H1 (cell line): ENCODE data around the gene CRY1. TPM values are rescaled to one million over a fixed set of nuclear protein-coding genes. Genes with fewer than 3 reads are reported as not detected.

Experiments
- CTCF ChIA-PET: fragments of 300-600 bp; sonication (Branson Sonifier 250); formaldehyde crosslinking; loops from one replicate; lab custom pipeline; 2021; ENCODE audit not compliant: partially characterized antibody; lab: Charles Lee
- POLR2A ChIA-PET: fragments of 300-600 bp; sonication (Branson Sonifier 250); formaldehyde crosslinking; loops from one replicate; lab custom pipeline; 2021; ENCODE audit warnings: inconsistent platforms; ENCODE audit not compliant: partially characterized antibody; lab: Charles Lee
- DNase-seq, 2 experiments: peaks; one replicate each; pipeline versions ENCODE4 v3.0.0 to v3.0.0-alpha.2; 2010 to 2022; ENCODE audit warnings: low spot score in 2 of 2, low read depth in 1 of 2, mixed read lengths in 1 of 2
- FAIRE-seq: peaks from 2 replicates; lab custom pipeline; 2011; peaks lifted over from hg19 to GRCh38; lab: Jason Lieb, UNC
- H2AFZ ChIP-seq: 2 replicates; pipeline ENCODE4 v1.8.1; 2012; ENCODE audit warnings: low read length, inconsistent platforms
- H2AK5ac ChIP-seq: 2 replicates; pipeline ENCODE4 v1.6.1; 2013; ENCODE audit warnings: low read depth, low read length
- H2BK120ac ChIP-seq: replicated peaks from 2 replicates; pipeline ENCODE3; 2013; ENCODE audit warnings: low read depth, low read length, inconsistent platforms
- H2BK12ac ChIP-seq: 2 replicates; pipeline ENCODE4 v1.6.1; 2013; ENCODE audit warnings: low read depth, low read length
- H2BK15ac ChIP-seq: 2 replicates; pipeline ENCODE4 v1.6.1; 2013; ENCODE audit warnings: low read length
- H2BK20ac ChIP-seq: 2 replicates; pipeline ENCODE4 v1.6.1; 2013; ENCODE audit warnings: low read length
- H2BK5ac ChIP-seq: 2 replicates; pipeline ENCODE4 v1.6.1; 2013; ENCODE audit warnings: low read depth, low read length
- H3K14ac ChIP-seq: 2 replicates; pipeline ENCODE4 v1.6.1; 2013; ENCODE audit warnings: inconsistent platforms; ENCODE audit not compliant: insufficient read length
- H3K18ac ChIP-seq: 2 replicates; pipeline ENCODE4 v1.6.1; 2013; ENCODE audit warnings: low read length; ENCODE audit errors: extremely low read depth
- H3K23ac ChIP-seq: 2 replicates; pipeline ENCODE4 v1.6.1; 2013; ENCODE audit warnings: inconsistent platforms; ENCODE audit not compliant: insufficient read length
- H3K23me2 ChIP-seq: 2 replicates; pipeline ENCODE4 v1.6.1; 2013; ENCODE audit warnings: low read depth, low read length
- H3K27ac ChIP-seq: 2 replicates; pipeline ENCODE4 v1.6.1; 2011; ENCODE audit warnings: low read depth, low read length, inconsistent platforms
- H3K27me3 ChIP-seq, 4 experiments: replicated peaks in 1 of 4; 1 replicate in 1 of 4; 2 replicates in 3 of 4; pipeline versions ENCODE4 v1.6.1 to v1.8.1; 2011 to 2013; ENCODE audit warnings: low read length in 3 of 4, mild to moderate bottlenecking in 3 of 4, inconsistent platforms in 2 of 4, mixed read lengths in 2 of 4, moderate library complexity in 1 of 4; ENCODE audit not compliant: control insufficient read depth in 3 of 4, insufficient read depth in 3 of 4; ENCODE audit errors: extremely low read depth in 1 of 4
- H3K36me3 ChIP-seq, 4 experiments: 2 replicates each; pipeline versions ENCODE4 v1.6.1 to v1.8.1; 2011 to 2013; ENCODE audit warnings: mild to moderate bottlenecking in 4 of 4, low read length in 3 of 4, moderate library complexity in 2 of 4, control low read depth in 1 of 4, inconsistent platforms in 1 of 4; ENCODE audit not compliant: insufficient read depth in 4 of 4, control insufficient read depth in 2 of 4
- H3K4ac ChIP-seq: replicated peaks from 2 replicates; pipeline ENCODE3; 2013; ENCODE audit warnings: low read length, low read depth, mixed read lengths, inconsistent platforms; ENCODE audit not compliant: insufficient read length
- H3K4me1 ChIP-seq, 4 experiments: replicated peaks in 1 of 4; 1 replicate in 1 of 4; 2 replicates in 3 of 4; pipeline versions ENCODE4 v1.6.1 to v1.8.1; 2011 to 2013; ENCODE audit warnings: low read length in 3 of 4, inconsistent platforms in 2 of 4, mixed read lengths in 1 of 4; ENCODE audit not compliant: insufficient read depth in 4 of 4, control insufficient read depth in 3 of 4
- H3K4me2 ChIP-seq, 2 experiments: 2 replicates each; pipeline versions ENCODE4 v1.6.1 to v1.8.1; 2011 to 2013; ENCODE audit warnings: low read depth in 2 of 2, low read length in 2 of 2, control low read depth in 1 of 2, inconsistent platforms in 1 of 2, mild to moderate bottlenecking in 1 of 2; ENCODE audit not compliant: insufficient read depth in 1 of 2
- H3K4me3 ChIP-seq, 4 experiments: fragments of 200-600, 300-600 bp in 1 of 4; sonication (generic), shearing (Covaris generic), sonication (Bioruptor Twin) in 1 of 4; 2 replicates each; pipeline versions ENCODE4 v1.5.1 to v1.8.1; 2011 to 2016; ENCODE audit warnings: low read length in 4 of 4, low read depth in 3 of 4, control low read depth in 2 of 4, inconsistent platforms in 2 of 4, mild to moderate bottlenecking in 2 of 4, mixed read lengths in 1 of 4, moderate library complexity in 1 of 4; ENCODE audit not compliant: insufficient read depth in 2 of 4; ENCODE audit errors: extremely low read depth in 1 of 4
- H3K56ac ChIP-seq: replicated peaks from 2 replicates; pipeline ENCODE3; 2013; ENCODE audit warnings: low read depth, mild to moderate bottlenecking, mixed read lengths, low read length, inconsistent platforms; ENCODE audit not compliant: insufficient read length
- H3K79me1 ChIP-seq: 2 replicates; pipeline ENCODE4 v1.6.1; 2013; ENCODE audit warnings: low read depth, low read length, control low read depth
- H3K79me2 ChIP-seq, 2 experiments: 2 replicates each; pipeline versions ENCODE4 v1.6.1 to v1.8.1; 2012 to 2013; ENCODE audit warnings: low read length in 2 of 2, mild to moderate bottlenecking in 2 of 2, inconsistent platforms in 1 of 2; ENCODE audit not compliant: insufficient read depth in 2 of 2, control insufficient read depth in 1 of 2
- H3K9ac ChIP-seq, 4 experiments: replicated peaks in 1 of 4; 1 replicate in 1 of 4; 2 replicates in 3 of 4; pipeline versions ENCODE4 v1.6.1 to v1.8.1; 2011 to 2013; ENCODE audit warnings: low read depth in 3 of 4, low read length in 3 of 4, control low read depth in 2 of 4, mild to moderate bottlenecking in 2 of 4, moderate library complexity in 2 of 4, inconsistent platforms in 1 of 4; ENCODE audit errors: extremely low read depth in 1 of 4
- H3K9me3 ChIP-seq, 2 experiments: 2 replicates each; pipeline versions ENCODE4 v1.6.1 to v1.8.1; 2012 to 2013; ENCODE audit warnings: mild to moderate bottlenecking in 2 of 2, moderate library complexity in 2 of 2, control low read depth in 1 of 2, inconsistent platforms in 1 of 2, low read depth in 1 of 2, low read length in 1 of 2, mixed read lengths in 1 of 2; ENCODE audit not compliant: insufficient read depth in 2 of 2
- H4K20me1 ChIP-seq, 2 experiments: replicated peaks in 1 of 2; 2 replicates each; pipeline versions ENCODE3 to v1.8.1; 2011 to 2013; ENCODE audit warnings: inconsistent platforms in 2 of 2, low read length in 2 of 2, mild to moderate bottlenecking in 1 of 2; ENCODE audit not compliant: insufficient read depth in 2 of 2, control insufficient read depth in 1 of 2
- H4K5ac ChIP-seq: 2 replicates; pipeline ENCODE4 v1.6.1; 2013; ENCODE audit warnings: low read length, low read depth, mixed read lengths, inconsistent platforms; ENCODE audit not compliant: insufficient read length
- H4K8ac ChIP-seq: 2 replicates; pipeline ENCODE4 v1.8.0; 2013; ENCODE audit warnings: mild to moderate bottlenecking, moderate library complexity, low read length, inconsistent platforms; ENCODE audit not compliant: insufficient read depth; ENCODE audit errors: extremely low read depth
- H4K91ac ChIP-seq: replicated peaks from 2 replicates; pipeline ENCODE3; 2013; ENCODE audit warnings: low read length, mixed read lengths, inconsistent platforms; ENCODE audit not compliant: insufficient read length
- ATF3 ChIP-seq: IDR thresholded peaks from 2 replicates; pipeline ENCODE4 v1.6.1; 2011; ENCODE audit warnings: low read depth, mild to moderate bottlenecking, low read length; ENCODE audit not compliant: insufficient read depth
- CHD2 ChIP-seq: IDR thresholded peaks from 2 replicates; pipeline ENCODE4 v1.6.1; 2012; ENCODE audit warnings: low read length, improper control_type of control experiment
- EGR1 ChIP-seq: IDR thresholded peaks from 2 replicates; pipeline ENCODE4 v1.6.1; 2011; ENCODE audit warnings: low read depth, low read length, borderline replicate concordance
- GABPA ChIP-seq: IDR thresholded peaks from 2 replicates; pipeline ENCODE4 v1.6.1; 2011; ENCODE audit warnings: mild to moderate bottlenecking, low read length, moderate library complexity, borderline replicate concordance; ENCODE audit not compliant: insufficient read depth
- MAFK ChIP-seq: IDR thresholded peaks from 2 replicates; pipeline ENCODE4 v1.6.1; 2012; ENCODE audit warnings: low read depth, mild to moderate bottlenecking, improper control_type of control experiment, low read length
- SIN3A ChIP-seq, 2 experiments: IDR thresholded peaks in 1 of 2; conservative IDR thresholded peaks in 1 of 2; 2 replicates each; pipeline ENCODE4 v1.6.1; 2011 to 2012; ENCODE audit warnings: low read length in 2 of 2, improper control_type of control experiment in 1 of 2, low read depth in 1 of 2, mild to moderate bottlenecking in 1 of 2
- SIX5 ChIP-seq: IDR thresholded peaks from 2 replicates; pipeline ENCODE4 v1.6.1; 2011; ENCODE audit warnings: mild to moderate bottlenecking, low read depth, low read length
- WGBS, 2 experiments: shearing (Covaris generic) in 1 of 2; methylation state at CpG; one replicate each; pipeline versions ENCODE4 v1.1.6 to v1.1.7; 2013 to 2015; ENCODE audit warnings: low lambda C conversion rate in 2 of 2, mixed read lengths in 2 of 2, inconsistent platforms in 1 of 2, low coverage in 1 of 2, missing lambda C conversion rate in 1 of 2; ENCODE audit not compliant: insufficient replicate concordance in 2 of 2, insufficient coverage in 1 of 2, insufficient read length in 1 of 2; ENCODE audit errors: extremely low coverage in 1 of 2, missing lambda C conversion rate in 1 of 2; 5-methylcytosine and 5-hydroxymethylcytosine counted together
- polyA plus RNA-seq, 7 experiments: library from polyadenylated mRNA; depleted of rRNA in 3 of 7; stranded (reverse) in 5 of 7; unstranded in 2 of 7; fragments of >200 nt in 5 of 7; fragments of 200-250 nt in 2 of 7; gene quantifications; 1 replicate in 5 of 7; 2 replicates in 1 of 7; 4 replicates in 1 of 7; pipeline versions ENCODE4 v1.2.1 to v1.2.3, GENCODE V29; 2011 to 2013; ENCODE audit warnings: missing spikeins in 2 of 7, mixed read lengths in 2 of 7
- total RNA-seq: library from RNA; stranded (reverse); fragmentation: NEBNext Ultra II Directional; extraction: Animal tissue kit (Norgen Biotek cat#: 25700); gene quantifications from 2 replicates; pipeline ENCODE4 v1.2.1, GENCODE V29; 2021

Gene CRY1
- total and polyA plus RNA-seq, 2 of the 8 experiments (the other 6 are each of a cell fraction or from before 2014, with no cell fraction given): 13.6 to 25.1 TPM

- H3K18ac ChIP-seq: no peak overlapping the region
- no peaks in the 10 kb centered on the region for H3K36me3 ChIP-seq
- H3K4me2 ChIP-seq: no peak overlapping the region
- FAIRE-seq (no peak), DNase-seq (no peak)
- no peak overlapping the region for H3K56ac ChIP-seq
- no peaks in the 10 kb centered on the region for H3K9me3 ChIP-seq
- H2BK12ac ChIP-seq: no peak overlapping the region
- H4K5ac ChIP-seq: no peak overlapping the region
- H4K20me1 ChIP-seq: peaks cover 0 to 3% of the 10 kb centered on the region in 2 experiments
- no peaks in the 10 kb centered on the region for H3K23me2 ChIP-seq
- no peak overlapping the region for H2BK120ac ChIP-seq
- 90% methylated on average over 1 of the region's 1 CpG; no CpG with 5 or more reads in 1 of the 2 experiments for WGBS, 2 experiments
- no peak overlapping the region for H3K4ac ChIP-seq
- no peak overlapping the region for H2BK15ac ChIP-seq
- H3K23ac ChIP-seq: no peak overlapping the region
- H3K79me2 ChIP-seq: no peaks in the 10 kb centered on the region
- H2BK20ac ChIP-seq: no peak overlapping the region
- no peaks in the 10 kb centered on the region for H3K27me3 ChIP-seq
- CTCF ChIA-PET: no interaction called here
- H4K8ac ChIP-seq: no peak overlapping the region
- no peaks in the 10 kb centered on the region for H3K4me1 ChIP-seq
- POLR2A ChIA-PET: no interaction called here
- H3K4me3 ChIP-seq: no peak overlapping the region
- H3K9ac ChIP-seq: no peak overlapping the region
- H2AK5ac ChIP-seq: no peak overlapping the region
- H3K14ac ChIP-seq: no peak overlapping the region
- no peak overlapping the region for H2BK5ac ChIP-seq
- H3K27ac ChIP-seq: no peak overlapping the region
- no peak overlapping the region for H2AFZ ChIP-seq
- no peak for TF ChIP-seq EGR1
- TF ChIP-seq MAFK: no peak
- no peak for TF ChIP-seq SIX5
- TF ChIP-seq GABPA: no peak
- TF ChIP-seq ATF3: no peak
- TF ChIP-seq CHD2: no peak
- no peak for TF ChIP-seq SIN3A (conservative IDR thresholded peaks at IDR 0.05 in 1 of 2, IDR thresholded peaks at IDR 0.05 in 1 of 2; ENCODE audit: low read depth in 1 of 2, low read length in 2 of 2)
- no peaks in the 10 kb centered on the region for H3K79me1 ChIP-seq
- H4K91ac ChIP-seq: no peak overlapping the region
Observed at GRCh38 chr12:107064243-107064642, 29.1 kb downstream of the CRY1 start.
